Globus pallidus (tissue), 1 donor: ENCODE data around the gene NIM1K.
"Not testable (repeated sequence)": the region's sequence is repeated elsewhere in the genome, so short reads cannot be mapped to it uniquely, and the experiment has no call there.

ENCODE experiments used
- DNase-seq: peaks from one replicate; pipeline ENCODE4 v3.0.0-alpha.2; 2015; ENCODE audit warnings: low spot score

NIM1K gene

GRCh38 chr5:43230707-43231106 is 38.7 kb downstream of the NIM1K start:
- DNase-seq: no peak

GRCh38 chr5:43231977-43232376 is 40.0 kb downstream of the NIM1K start:
- no peak for DNase-seq

GRCh38 chr5:43232943-43233833 is 41.2 kb downstream of the NIM1K start:
- no peak for DNase-seq

GRCh38 chr5:43233946-43234345 is 41.9 kb downstream of the NIM1K start:
- no peak for DNase-seq

GRCh38 chr5:43236653-43237355 is 44.8 kb downstream of the NIM1K start:
- no peak for DNase-seq

- DNase-seq: no peak
Measured at GRCh38 chr5:43242196-43242595, 50.2 kb downstream of the NIM1K start.

GRCh38 chr5:43243270-43243669 is 51.2 kb downstream of the NIM1K start:
- no peak for DNase-seq

GRCh38 chr5:43244823-43245565 is 53.0 kb downstream of the NIM1K start:
- no peak for DNase-seq

GRCh38 chr5:43245724-43246385 is 53.8 kb downstream of the NIM1K start:
- DNase-seq: no peak

GRCh38 chr5:43251754-43252153 is 59.7 kb downstream of the NIM1K start:
- no peak for DNase-seq

- no peak for DNase-seq
Measured at GRCh38 chr5:43255704-43256103, 63.7 kb downstream of the NIM1K start.

GRCh38 chr5:43256261-43256966 is 64.4 kb downstream of the NIM1K start:
- no peak for DNase-seq

GRCh38 chr5:43258116-43258515 is 66.1 kb downstream of the NIM1K start:
- DNase-seq: no peak

- not testable (repeated sequence) for DNase-seq
Measured at GRCh38 chr5:43262269-43262668, 70.2 kb downstream of the NIM1K start.

- no peak for DNase-seq
Measured at GRCh38 chr5:43268188-43268820, 76.3 kb downstream of the NIM1K start.

GRCh38 chr5:43270645-43271044 is 78.6 kb downstream of the NIM1K start:
- DNase-seq: no peak

- DNase-seq: no peak
Measured at GRCh38 chr5:43273552-43273951, 81.5 kb downstream of the NIM1K start.

GRCh38 chr5:43274435-43275114 is 82.5 kb downstream of the NIM1K start:
- DNase-seq: no peak

GRCh38 chr5:43275391-43275790 is 83.4 kb downstream of the NIM1K start:
- DNase-seq: no peak

- DNase-seq: no peak
Measured at GRCh38 chr5:43279548-43280274, 87.7 kb downstream of the NIM1K start.
